ENCODE results near the gene KRTAP10-1. TPM values are rescaled to one million over a fixed set of nuclear protein-coding genes. Genes with fewer than 3 reads are reported as not detected.
"Not testable (repeated sequence)": the region's sequence is repeated elsewhere in the genome, so short reads cannot be mapped to it uniquely, and the experiment has no call there.

KRTAP10-1 gene
- total RNA-seq, 1 experiment from 2014 or later, result not detected

DNA sequence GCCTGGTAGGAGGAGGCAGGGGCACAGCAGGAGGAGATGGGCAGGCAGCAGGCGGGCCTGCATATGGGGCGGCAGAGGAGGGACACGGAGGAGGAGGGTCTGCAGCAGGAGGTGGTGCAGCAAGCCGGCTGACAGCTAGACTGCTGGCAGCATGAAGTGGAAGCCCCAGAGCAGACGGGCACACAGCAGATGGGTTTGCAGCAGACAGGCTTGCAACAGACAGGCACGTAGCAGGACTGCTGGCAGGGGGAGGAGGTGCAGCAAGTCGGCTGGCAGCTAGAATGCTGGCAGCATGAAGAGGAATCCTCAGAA is 39.8 kb upstream of the KRTAP10-1 start:
- H3K4me2 ChIP-seq (ENCODE audit: low read depth, low read length, poor library complexity, severe bottlenecking), result no peak overlapping the region
- H3K9ac ChIP-seq (ENCODE audit: low read length), result no peak overlapping the region
- no peak for DNase-seq

DNA sequence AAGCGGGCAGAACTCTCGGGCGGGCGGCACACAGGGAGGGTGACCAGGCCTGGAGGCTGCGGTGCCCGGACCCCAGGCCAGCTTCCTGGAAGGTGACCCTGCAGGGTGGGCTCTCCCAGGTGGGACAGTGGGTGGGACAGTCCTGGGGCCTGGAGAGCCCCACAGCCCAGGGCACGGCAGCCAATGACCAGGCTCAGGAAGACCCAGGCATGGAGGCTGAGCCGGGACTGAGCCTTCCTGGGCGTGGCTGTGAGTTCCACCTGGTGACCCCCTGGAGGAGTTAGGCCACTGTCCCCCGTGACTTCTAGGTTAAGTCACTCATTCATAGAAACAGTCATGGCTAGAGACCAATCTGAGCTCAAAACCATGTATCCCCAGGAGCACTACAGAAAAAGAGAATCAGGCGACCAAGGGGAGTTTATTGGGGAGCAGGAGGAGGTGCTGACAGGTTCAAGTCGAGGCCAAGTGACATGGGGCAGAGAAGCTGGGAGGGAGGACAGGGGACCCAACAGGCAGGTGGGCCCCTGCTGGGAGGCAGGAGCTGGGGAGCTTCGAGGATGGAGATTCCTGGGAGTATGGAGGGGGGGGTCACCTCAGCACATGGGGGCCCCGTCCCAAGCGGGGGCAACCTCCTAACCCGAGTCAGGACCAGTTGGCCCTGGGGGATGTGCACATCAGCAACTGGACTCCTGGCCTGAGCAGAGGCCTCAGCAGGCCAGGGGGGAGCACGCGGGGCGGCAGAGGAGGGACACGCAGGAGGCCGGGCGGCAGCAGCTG is 39.2 kb upstream of the KRTAP10-1 start:
- DNase-seq, result no peak
- Histone ChIP-seq H3K9me3 (ENCODE audit: low read length) (no peaks in the 10 kb centered on the region), H3K27ac (ENCODE audit: low read length) (no peak overlapping the region), H2AFZ (ENCODE audit: low read length) (no peak overlapping the region), H3K9ac (ENCODE audit: low read length) (no peak overlapping the region), H3K4me1 (ENCODE audit: low read length) (no peaks in the 10 kb centered on the region), H3K36me3 (ENCODE audit: insufficient read depth, low read length) (no peaks in the 10 kb centered on the region), H3K9me2 (replicated peaks; ENCODE audit: insufficient read depth, low read length) (no peaks in the 10 kb centered on the region), H3K4me2 (ENCODE audit: low read depth, low read length, poor library complexity, severe bottlenecking) (no peak overlapping the region), H3K4me3 (ENCODE audit: low read length) (no peak overlapping the region), H3K27me3 (ENCODE audit: low read length) (no peaks in the 10 kb centered on the region), H4K20me1 (ENCODE audit: insufficient read depth, low read depth, low read length) (no peaks in the 10 kb centered on the region), H3K79me2 (ENCODE audit: low read length) (no peaks in the 10 kb centered on the region)

More for the DNA sequence above, 39.8 kb upstream of the KRTAP10-1 start:
- no peaks in the 10 kb centered on the region for H3K79me2 ChIP-seq (ENCODE audit: low read length)
- H3K4me3 ChIP-seq (ENCODE audit: low read length), result no peak overlapping the region
- H3K4me1 ChIP-seq (ENCODE audit: low read length), result no peaks in the 10 kb centered on the region
- H3K36me3 ChIP-seq (ENCODE audit: insufficient read depth, low read length), result no peaks in the 10 kb centered on the region
- no peaks in the 10 kb centered on the region for H3K27me3 ChIP-seq (ENCODE audit: low read length)
- H4K20me1 ChIP-seq (ENCODE audit: insufficient read depth, low read depth, low read length), result no peaks in the 10 kb centered on the region
- no peaks in the 10 kb centered on the region for H3K9me2 ChIP-seq (replicated peaks; ENCODE audit: insufficient read depth, low read length)
- no peak overlapping the region for H2AFZ ChIP-seq (ENCODE audit: low read length)
- no peak overlapping the region for H3K27ac ChIP-seq (ENCODE audit: low read length)
- H3K9me3 ChIP-seq (ENCODE audit: low read length), result no peaks in the 10 kb centered on the region

DNA sequence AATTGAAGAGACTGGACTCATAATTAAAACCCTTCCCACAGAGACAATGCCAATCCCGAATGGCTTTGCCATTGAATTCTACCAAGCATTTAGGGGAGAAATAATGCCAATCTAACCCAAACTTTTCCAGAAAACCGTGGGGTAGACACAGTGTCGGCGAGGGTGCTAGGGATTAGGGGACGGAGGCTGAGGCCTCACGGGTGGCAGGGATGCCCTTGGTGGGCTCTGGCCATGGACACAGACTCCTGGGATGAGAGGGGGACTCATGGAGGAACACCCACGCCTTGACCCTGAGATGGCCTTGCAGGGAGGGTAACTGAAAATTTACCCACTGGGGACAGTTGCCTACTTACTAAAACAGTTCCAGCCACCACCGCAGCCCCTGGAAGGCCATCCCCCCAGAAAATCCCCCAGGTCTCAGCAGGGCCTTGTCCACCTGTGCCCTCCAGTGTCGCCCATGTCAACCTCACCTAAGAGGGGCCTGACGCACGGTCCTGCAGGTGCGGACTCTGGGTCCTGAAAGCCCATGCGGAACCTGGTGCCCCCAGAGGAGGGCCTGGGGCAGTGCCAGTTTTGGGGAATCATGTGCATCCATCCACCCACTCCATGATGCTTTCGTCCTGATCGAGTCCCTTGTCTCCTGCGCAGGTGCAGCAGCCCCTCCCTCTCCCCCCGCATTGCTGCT is 38.5 kb upstream of the KRTAP10-1 start:
- Histone ChIP-seq H3K4me1 (ENCODE audit: low read length) (no peaks in the 10 kb centered on the region), H3K79me2 (ENCODE audit: low read length) (no peaks in the 10 kb centered on the region), H4K20me1 (ENCODE audit: insufficient read depth, low read depth, low read length) (no peaks in the 10 kb centered on the region), H3K4me2 (ENCODE audit: low read depth, low read length, poor library complexity, severe bottlenecking) (no peak overlapping the region), H3K27ac (ENCODE audit: low read length) (no peak overlapping the region), H3K4me3 (ENCODE audit: low read length) (no peak overlapping the region), H3K27me3 (ENCODE audit: low read length) (no peaks in the 10 kb centered on the region), H3K9me3 (ENCODE audit: low read length) (no peaks in the 10 kb centered on the region), H3K36me3 (ENCODE audit: insufficient read depth, low read length) (no peaks in the 10 kb centered on the region), H3K9ac (ENCODE audit: low read length) (no peak overlapping the region), H2AFZ (ENCODE audit: low read length) (no peak overlapping the region), H3K9me2 (replicated peaks; ENCODE audit: insufficient read depth, low read length) (no peaks in the 10 kb centered on the region)
- no peak for DNase-seq

DNA sequence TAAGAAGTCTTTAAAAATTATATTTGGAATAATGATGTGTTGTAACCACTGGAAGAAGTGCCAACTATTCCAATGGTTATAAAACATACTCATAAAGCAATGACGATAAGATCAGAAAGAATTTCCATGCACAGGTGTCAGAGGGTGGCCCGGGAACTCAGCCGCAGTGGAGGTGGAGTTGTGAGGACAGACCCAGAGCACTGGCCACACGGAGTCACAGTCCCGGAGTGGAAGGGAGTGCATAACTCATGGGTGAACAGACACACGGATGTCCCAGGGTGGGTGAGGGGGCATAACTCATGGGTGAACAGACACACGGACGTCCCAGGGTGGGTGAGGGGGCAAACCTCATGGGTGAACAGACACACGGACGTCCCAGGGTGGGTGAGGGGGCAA is 36.0 kb upstream of the KRTAP10-1 start:
- Histone ChIP-seq H3K9ac (ENCODE audit: low read length) (no peak overlapping the region), H3K9me3 (ENCODE audit: low read length) (no peaks in the 10 kb centered on the region), H3K9me2 (replicated peaks; ENCODE audit: insufficient read depth, low read length) (no peaks in the 10 kb centered on the region), H3K4me3 (ENCODE audit: low read length) (no peak overlapping the region), H2AFZ (ENCODE audit: low read length) (no peak overlapping the region), H4K20me1 (ENCODE audit: insufficient read depth, low read depth, low read length) (no peaks in the 10 kb centered on the region), H3K4me1 (ENCODE audit: low read length) (no peaks in the 10 kb centered on the region), H3K4me2 (ENCODE audit: low read depth, low read length, poor library complexity, severe bottlenecking) (no peak overlapping the region), H3K79me2 (ENCODE audit: low read length) (no peaks in the 10 kb centered on the region), H3K27me3 (ENCODE audit: low read length) (no peaks in the 10 kb centered on the region), H3K36me3 (ENCODE audit: insufficient read depth, low read length) (no peaks in the 10 kb centered on the region), H3K27ac (ENCODE audit: low read length) (no peak overlapping the region)
- DNase-seq, result no peak

DNA sequence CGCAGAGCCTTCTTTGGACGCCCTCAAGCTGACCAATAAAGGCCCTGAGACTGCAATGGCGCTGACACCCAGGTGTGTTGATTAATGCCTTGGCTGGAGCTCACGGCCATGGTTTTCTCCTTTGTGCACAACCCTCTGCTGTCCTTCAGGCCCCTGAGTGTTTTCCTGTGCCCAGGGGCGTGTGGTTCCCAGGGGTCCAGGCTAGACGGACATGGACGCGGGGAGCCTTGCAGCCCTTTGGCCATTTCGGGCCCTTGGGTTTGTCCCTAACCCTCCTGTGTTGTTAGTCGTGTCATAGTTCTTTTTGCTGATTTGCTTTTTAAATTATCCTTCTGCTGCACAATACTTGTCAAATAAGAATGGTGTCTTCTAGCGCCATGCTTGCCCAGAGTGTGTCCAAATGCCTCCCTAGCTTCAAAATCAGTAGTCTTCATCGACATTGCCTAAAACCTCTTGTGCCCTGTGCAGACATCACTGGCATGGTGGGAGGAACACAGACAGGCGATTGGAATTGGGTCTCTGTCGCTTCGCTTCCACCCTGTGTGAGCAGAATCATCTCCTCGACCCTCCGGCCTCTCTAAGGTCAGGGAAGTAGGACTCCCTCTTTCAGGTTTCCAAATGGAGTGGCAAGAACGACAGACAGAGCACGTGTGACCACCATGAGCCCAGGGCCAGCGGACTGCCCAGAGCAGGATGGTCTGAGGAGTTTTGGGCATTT is 35.5 kb upstream of the KRTAP10-1 start:
- Histone ChIP-seq H3K79me2 (ENCODE audit: low read length) (no peaks in the 10 kb centered on the region), H4K20me1 (ENCODE audit: insufficient read depth, low read depth, low read length) (no peaks in the 10 kb centered on the region), H3K4me1 (ENCODE audit: low read length) (no peaks in the 10 kb centered on the region), H3K9me3 (ENCODE audit: low read length) (no peaks in the 10 kb centered on the region), H3K36me3 (ENCODE audit: insufficient read depth, low read length) (no peaks in the 10 kb centered on the region), H3K9ac (ENCODE audit: low read length) (no peak overlapping the region), H3K4me3 (ENCODE audit: low read length) (no peak overlapping the region), H3K27ac (ENCODE audit: low read length) (no peak overlapping the region), H3K27me3 (ENCODE audit: low read length) (no peaks in the 10 kb centered on the region), H2AFZ (ENCODE audit: low read length) (no peak overlapping the region), H3K4me2 (ENCODE audit: low read depth, low read length, poor library complexity, severe bottlenecking) (no peak overlapping the region), H3K9me2 (replicated peaks; ENCODE audit: insufficient read depth, low read length) (no peaks in the 10 kb centered on the region)
- no peak for DNase-seq

DNA sequence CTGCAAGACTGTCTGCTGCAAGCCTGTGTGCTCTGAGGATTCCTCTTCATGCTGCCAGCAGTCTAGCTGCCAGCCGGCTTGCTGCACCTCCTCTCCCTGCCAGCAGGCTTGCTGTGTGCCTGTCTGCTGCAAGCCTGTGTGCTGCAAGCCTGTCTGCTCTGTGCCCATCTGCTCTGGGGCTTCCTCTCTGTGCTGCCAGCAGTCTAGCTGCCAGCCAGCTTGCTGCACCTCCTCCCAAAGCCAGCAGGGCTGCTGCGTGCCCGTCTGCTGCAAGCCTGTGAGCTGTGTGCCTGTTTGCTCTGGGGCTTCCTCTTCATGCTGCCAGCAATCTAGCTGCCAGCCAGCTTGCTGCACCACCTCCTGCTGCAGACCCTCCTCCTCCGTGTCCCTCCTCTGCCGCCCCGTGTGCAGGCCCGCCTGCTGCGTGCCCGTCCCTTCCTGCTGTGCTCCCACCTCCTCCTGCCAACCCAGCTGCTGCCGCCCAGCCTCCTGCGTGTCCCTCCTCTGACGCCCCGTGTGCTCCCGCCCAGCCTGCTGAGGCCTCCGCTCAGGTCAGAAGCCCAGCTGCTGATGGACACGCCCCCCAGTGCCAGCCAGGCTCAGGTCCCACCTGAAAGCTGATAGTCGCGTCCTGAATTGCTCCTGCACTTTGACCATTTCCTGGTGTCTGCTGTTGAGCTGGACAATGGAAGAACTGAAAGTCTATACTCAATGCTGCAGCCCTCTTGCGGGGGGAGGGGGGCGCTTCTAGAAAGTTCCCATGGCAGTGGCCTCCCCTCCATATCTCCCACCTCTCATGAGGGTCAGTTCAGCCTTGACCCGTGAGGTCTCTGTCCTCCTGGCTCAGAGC is 34.7 kb upstream of the KRTAP10-1 start:
- Histone ChIP-seq H3K36me3 (ENCODE audit: insufficient read depth, low read length) (no peaks in the 10 kb centered on the region), H3K27ac (ENCODE audit: low read length) (no peak overlapping the region), H3K9ac (ENCODE audit: low read length) (no peak overlapping the region), H3K27me3 (ENCODE audit: low read length) (no peaks in the 10 kb centered on the region), H3K4me3 (ENCODE audit: low read length) (no peak overlapping the region), H3K79me2 (ENCODE audit: low read length) (no peaks in the 10 kb centered on the region), H3K4me1 (ENCODE audit: low read length) (no peaks in the 10 kb centered on the region), H3K9me2 (replicated peaks; ENCODE audit: insufficient read depth, low read length) (no peaks in the 10 kb centered on the region), H3K4me2 (ENCODE audit: low read depth, low read length, poor library complexity, severe bottlenecking) (no peak overlapping the region), H2AFZ (ENCODE audit: low read length) (no peak overlapping the region), H3K9me3 (ENCODE audit: low read length) (no peaks in the 10 kb centered on the region), H4K20me1 (ENCODE audit: insufficient read depth, low read depth, low read length) (no peaks in the 10 kb centered on the region)
- no peak for DNase-seq

DNA sequence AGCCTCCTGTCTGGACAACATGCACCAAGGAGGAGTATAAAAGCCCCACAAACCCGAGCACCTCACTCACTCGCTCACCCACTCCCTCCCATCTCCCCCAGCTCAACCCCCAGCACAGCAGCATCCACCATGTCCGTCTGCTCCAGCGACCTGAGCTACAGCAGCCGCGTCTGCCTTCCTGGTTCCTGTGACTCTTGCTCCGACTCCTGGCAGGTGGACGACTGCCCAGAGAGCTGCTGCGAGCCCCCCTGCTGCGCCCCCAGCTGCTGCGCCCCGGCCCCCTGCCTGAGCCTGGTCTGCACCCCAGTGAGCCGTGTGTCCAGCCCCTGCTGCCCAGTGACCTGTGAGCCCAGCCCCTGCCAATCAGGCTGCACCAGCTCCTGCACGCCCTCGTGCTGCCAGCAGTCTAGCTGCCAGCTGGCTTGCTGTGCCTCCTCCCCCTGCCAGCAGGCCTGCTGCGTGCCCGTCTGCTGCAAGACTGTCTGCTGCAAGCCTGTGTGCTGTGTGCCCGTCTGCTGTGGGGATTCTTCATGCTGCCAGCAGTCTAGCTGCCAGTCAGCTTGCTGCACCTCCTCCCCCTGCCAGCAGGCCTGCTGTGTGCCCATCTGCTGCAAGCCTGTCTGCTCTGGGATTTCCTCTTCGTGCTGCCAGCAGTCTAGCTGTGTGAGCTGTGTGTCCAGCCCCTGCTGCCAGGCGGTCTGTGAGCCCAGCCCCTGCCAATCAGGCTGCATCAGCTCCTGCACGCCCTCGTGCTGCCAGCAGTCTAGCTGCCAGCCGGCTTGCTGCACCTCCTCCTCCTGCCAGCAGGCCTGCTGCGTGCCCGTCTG is 33.8 kb upstream of the KRTAP10-1 start, which contains the start of gene KRTAP10-4:
Gene KRTAP10-4, plus strand, starts transcription at position 100 of the 827 bp plus-strand sequence. Its CDS starts 30 bp downstream, at position 130.
- not testable (repeated sequence) for H3K9me2 ChIP-seq (replicated peaks; ENCODE audit: insufficient read depth, low read length)

More for the DNA sequence above, 33.8 kb upstream of the KRTAP10-1 start, which contains the start of gene KRTAP10-4:
- not testable (repeated sequence) for DNase-seq; H3K4me3 ChIP-seq (ENCODE audit: low read length); H3K27me3 ChIP-seq (ENCODE audit: low read length); H4K20me1 ChIP-seq (ENCODE audit: insufficient read depth, low read depth, low read length); H3K4me1 ChIP-seq (ENCODE audit: low read length); H3K79me2 ChIP-seq (ENCODE audit: low read length); H3K9me3 ChIP-seq (ENCODE audit: low read length); H3K27ac ChIP-seq (ENCODE audit: low read length); H3K9ac ChIP-seq (ENCODE audit: low read length); H2AFZ ChIP-seq (ENCODE audit: low read length); H3K36me3 ChIP-seq (ENCODE audit: insufficient read depth, low read length); H3K4me2 ChIP-seq (ENCODE audit: low read depth, low read length, poor library complexity, severe bottlenecking)
